Cortex of kidney (tissue), 1 donor: ENCODE results near the gene BRD3OS.

Experiments
- DNase-seq: peaks from one replicate; lab custom pipeline; 2025; lab: John Stamatoyannopoulos, UW

BRD3OS gene

DNA sequence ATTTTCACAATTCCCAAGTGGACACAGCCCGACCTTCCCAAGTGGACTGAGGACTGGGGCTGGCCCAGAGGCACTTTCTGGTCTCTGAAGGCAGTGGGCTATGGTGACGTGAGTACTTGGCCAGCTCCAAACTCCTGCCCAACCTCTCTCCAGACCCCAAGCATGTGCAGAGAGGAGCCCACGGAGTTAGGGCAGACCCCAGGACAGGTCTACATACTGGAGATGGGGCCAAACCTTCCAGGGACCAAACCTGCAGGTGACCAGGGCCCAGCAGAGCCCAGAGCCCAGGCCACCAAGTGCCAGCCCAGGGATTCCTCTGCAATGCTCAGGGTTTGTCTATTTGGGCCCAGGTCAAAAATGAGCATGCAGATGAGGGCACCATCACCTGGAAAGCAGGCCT, 27.2 kb downstream of the BRD3OS start:
- DNase-seq = no peak

DNA sequence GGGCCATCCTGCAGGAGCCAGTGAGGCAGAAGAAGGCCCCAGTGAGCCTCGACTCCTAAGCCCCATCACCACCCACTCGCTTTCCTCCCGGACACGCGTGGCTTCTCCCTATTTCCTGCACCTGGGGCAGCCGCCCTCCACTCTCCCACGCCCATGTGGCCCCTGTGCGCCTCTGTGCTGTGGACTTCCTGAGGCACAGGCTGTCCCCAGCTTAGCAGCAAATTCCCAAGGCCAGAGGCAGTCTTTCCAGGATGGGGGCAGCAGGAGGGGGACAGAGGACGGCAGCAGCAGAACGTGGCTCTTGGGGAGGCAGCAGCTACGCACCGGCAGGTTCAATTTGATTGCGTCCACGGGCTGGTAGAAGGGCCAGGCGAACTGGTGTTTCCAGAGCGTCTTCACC, 27.7 kb downstream of the BRD3OS start:
- no peak for DNase-seq

DNA sequence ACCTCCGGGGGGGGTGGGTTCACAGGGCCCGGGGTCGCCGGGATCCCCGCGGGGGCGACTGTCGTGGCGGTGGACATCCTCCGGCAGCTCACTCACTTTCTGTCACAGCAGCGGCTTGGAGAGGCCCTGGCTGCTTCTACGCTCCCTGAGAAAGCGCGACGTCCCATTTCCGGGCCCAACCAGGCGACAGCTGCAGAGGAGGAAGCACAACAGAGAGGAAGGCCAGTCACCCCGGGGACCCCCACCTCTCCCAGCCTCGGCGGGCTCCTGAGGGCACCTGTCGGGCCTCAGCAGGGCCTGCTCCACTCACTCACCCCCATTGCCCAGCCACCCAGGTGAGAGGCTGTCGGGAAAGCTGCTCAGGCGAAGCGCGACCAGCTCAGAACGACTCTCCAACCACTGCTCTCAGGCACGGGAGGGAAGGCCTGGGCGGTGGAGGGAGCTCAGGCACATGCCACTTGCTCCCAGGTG, 28.2 kb downstream of the BRD3OS start:
- no peak for DNase-seq

DNA sequence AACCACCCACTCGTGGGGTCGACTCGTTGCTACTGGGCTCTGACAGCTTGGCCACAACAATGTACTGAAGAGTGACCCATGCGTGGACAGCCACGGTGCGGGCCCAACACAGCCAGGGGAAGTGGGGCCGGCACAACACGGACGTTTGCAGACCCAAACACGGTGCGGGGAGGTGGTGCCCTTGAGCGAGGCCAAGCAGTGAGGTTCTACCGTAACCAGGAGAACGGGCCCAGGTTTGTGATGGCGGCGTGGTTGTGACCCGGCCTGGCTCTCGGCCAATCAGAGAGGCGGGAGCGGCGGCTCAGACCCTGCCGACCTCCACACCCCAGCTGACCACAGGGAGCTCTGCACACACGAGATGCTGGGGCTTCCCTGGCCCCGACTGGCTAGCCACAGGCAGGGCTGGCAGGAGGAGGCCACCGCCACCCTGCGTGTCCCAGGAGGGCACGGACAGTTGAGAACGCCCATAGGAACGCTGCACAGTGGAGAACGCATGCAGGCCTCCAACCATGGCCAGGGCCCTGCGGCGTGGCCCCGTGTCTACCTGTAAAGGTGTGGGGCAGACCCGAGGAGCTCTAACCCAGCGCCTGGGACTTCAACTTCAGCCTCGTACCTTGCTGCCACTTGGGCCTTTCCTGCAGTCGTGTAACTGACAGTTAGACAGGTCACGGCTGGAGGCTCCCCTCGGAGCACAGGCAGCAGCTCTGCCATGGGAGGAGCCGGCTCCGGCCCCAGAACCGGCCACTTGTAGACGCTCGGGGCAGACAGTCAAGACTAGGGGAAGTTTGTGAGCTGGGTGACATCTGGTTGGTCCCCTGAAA, 28.9 kb downstream of the BRD3OS start:
- DNase-seq = no peak

DNA sequence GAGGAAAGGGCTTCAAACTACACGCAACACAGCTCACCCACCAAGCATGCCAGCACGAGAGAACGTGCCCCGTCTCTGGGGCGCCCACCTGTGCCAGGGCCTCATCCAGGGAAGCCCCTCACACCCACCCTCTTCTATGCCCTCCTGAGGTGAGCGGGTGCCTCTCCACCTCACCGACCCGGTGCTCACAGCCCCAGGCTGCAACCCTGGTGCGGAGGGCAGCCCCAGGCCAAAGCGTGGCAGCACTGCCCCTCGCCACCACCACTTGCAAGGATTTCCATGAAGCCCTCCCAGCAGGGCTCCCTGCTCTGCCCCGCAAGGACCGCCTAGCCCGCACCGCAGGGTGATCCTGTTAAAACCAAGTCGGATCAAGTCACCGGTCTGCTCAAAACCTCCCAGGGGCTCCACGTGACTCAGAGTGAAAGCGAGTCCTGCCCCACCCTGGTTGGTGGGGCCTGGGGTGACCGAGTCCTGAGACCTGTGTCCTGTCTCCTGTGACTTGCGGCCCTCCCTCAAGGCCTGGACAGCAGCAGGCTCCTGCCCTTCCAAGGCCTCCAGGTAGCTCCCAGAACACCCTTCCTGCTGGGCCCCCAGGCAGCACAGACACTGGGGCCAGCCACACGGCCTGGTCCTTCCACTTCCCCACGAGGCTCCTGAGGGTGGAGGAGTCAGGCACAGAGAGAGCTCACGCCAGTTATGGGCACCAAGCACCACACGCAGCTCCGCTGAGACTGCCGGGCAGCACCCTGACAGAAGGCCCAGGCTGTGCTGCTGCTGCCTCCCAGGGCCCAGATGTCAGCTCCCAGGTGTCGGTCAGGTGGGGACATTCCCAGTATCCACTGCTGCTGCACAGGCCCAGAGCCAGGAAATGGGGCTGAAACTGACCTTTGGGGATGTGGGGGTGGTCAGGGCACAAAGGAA, 29.9 kb downstream of the BRD3OS start:
- DNase-seq = no peak

DNA sequence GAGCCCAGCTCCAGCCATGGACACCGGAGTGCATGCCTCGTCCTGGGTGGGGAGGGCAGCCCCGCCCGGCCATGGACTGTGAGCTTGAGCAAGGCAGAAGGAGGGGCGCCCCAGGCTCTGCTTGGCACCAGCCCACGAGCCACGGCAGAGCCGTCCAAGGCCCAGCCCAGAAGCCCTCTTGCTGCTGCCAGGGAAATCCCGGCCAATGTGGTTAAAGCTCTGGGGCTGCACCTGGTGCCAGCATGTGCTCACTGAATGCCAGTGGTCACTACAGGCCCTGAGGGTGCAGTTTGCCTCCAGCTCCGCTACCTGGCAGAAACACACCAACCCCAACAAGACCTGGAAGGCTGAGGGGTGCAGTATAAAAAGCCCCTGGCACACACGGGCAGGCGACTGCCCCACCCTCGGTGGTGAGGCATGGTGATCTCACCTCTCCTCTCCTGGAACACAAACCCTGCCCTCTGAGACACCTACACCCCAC, 30.7 kb downstream of the BRD3OS start:
- DNase-seq = no peak

DNA sequence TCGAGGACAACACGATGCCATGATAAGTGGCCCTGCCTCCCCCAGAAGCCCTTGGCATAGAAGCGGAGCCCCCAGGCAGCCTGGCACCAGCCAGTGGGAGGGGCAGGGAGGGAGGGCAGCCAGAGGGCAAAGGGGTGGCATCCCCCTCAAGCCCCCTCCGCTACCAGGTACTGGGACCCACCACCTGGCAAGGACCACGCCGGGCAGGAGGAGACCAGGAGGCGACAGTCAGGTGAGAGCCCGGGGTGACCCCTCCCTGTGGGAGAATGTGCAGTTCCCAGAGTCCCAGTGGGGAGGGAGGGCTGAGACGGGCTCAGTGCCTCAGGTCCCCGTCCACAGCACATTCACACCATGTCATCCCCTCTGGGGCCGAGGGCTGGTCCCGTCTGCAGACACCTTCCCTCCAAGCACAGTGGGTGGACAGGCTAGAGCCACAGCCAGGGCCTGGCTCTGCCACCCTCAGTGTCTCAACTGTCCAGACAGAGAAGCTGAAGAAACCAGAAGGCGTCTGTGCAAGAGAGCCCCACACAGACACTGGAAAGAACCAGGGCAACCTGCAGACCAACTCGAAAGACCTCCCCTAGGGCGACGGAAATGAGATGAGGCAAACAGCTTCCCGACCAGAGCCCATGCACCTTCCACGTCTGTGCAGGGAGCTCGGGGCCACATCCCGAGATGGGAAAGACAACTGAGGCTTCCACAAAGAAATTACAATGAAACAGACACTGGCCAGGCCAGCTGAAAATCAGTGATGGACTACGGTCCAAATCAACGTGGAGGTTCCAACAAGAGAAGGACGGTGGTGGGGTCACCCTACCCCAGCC, 31.4 kb downstream of the BRD3OS start:
- no peak for DNase-seq

DNA sequence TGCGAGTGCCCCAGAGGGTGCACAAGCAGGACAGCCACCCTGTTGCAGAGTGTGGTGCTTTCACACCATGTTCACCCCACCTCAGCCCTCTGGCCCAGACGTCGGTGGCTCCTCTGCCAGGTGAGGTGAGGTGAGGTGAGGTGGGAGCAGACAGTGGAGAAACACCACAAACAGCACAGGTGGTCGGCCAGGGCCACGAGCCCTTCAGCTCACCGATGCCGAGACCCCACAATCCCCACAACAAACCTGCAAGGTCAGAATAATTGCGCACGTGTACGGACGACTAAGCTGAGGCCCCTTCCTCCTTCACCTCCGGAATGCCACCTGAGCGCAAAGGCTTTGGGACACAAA, 32.0 kb downstream of the BRD3OS start:
- DNase-seq = no peak

DNA sequence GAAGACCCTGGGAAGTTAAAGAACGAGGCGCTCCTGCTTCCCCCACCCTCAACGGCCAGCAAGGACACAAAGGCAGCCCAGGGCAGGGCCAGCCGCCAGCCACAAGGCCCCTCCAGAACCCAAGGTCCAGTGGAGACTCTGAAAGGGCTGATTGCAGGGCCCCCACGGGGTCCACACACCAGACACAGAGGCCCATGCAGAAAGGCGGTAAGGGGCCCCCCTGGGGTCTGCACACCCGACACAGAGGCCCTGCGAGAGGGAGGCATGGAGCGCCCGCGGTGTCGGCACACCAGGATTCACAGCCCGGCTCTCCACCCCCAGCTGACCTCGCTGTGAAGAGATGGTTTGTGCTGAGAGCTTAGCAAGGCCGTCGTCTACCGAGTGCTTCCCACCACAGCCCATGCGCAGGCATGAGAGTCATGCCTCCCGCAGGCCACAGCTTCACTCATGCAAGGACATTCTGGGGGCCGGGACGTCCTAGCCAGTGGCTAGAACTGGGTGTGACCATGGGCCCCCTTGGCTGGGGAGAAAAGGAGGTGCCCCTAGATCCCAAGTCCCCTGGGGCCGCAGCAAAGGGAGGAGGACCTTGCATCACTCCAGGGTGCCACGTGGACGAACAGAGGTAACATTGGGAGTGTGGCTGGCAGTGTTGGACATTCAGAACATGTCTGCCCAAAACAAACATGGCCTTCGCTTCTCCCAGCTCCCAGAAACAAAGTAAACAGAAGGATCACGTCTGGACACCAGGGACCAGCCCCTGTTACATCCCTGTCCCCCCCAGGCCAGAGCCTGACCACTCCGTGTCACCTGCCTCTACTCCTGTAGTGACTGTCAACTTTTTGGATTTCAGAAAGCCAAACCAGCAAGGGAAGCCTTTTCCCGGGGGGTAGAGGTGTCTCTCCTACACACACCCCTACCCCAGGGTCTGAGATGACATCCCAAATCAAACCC, 32.7 kb downstream of the BRD3OS start:
- DNase-seq = no peak

DNA sequence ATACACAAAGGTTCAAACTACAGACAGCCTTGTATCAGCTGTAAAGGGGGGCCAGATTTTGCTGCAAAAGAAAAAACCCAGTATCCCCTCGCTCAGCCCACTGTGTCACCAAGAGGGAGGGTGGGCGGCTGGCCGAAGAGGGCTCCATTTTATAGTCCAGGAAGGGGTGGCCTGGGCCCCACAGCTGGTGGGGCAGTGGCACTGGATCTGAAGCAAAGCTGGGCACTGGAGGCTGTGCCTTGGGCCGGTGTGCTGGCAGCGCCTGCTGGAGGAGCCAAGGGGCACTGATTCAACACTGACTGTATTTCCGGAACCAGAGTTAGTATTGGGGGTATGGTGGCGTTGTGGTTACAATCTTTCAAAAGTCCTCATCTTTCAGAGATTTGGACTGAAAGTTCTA, 33.4 kb downstream of the BRD3OS start:
- DNase-seq = no peak

DNA sequence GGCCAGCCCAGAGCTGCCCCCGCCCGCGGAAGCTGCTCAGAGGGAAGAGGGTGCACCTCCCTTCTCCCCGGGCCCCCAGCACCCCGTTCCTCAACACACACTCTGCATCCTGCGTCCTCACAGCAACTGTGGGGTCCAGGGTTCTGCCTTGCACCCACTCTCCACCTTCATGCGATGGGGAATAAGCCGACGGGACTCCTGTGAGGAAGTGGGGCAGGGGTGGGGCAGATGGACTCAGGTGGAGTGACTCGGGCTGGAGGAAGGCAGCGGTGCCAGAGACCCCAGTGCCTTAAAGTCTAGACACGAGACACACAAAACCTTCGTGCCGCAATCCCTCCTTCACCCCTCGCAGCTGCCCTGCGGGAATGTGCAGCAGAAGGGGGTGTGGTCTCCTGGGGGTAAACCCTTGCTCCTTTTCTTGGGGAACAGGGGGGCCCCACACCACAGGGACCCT, 33.9 kb downstream of the BRD3OS start:
- DNase-seq = no peak

DNA sequence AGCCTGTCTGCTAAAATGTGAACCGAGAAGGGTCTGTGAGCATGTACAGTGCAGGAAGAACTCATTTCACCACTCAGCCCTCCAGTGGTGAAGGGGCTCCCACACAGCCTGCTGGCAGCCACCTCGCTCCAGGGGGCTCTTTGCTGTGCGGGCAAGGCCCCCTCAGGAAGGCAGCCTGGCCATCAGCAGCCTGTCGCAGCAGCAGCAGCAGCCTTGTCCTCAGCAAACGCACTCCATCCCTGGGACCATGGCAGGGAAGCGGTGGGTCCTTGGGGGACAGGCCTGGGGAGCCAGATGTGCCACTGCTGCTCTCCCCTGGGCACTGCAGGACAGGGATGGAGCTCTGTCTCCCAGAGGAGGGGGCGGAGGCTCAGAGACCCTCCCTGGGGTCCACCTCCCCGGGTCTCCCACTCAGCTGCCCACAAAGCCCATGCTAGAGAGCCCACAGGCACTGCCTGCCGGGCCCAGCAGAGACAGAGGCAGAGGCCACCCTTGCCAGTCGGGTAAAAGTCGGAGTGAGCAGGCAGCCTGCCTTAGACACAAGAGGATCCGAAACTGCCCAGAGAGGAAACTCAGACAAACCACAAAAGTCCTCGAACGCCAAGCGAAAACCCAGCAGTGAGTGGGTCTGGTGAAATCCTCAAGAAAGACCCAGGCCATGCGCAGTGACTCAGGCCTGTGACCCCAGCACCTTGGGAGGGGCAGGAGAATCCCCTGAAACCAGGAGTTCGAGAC, 34.5 kb downstream of the BRD3OS start:
- DNase-seq = no peak

DNA sequence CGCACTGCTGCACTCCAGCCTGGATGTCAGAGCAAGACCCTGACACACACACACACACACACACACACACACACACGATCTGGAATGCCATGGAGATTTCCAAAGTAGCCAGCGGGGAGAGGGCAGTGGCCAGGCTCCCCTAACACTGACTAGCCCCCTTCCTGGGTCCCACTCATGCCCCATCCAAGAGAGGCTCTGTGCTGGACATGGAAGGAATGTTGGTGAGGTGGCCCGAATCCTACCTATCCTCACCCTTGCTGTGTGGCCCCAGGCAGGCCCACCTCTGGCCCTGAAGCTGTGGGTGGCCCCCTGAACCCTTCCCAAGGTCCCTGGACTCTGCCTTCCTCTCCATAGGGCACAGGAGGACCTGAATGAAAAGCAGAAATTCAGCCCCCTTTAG, 35.3 kb downstream of the BRD3OS start:
- DNase-seq = no peak

DNA sequence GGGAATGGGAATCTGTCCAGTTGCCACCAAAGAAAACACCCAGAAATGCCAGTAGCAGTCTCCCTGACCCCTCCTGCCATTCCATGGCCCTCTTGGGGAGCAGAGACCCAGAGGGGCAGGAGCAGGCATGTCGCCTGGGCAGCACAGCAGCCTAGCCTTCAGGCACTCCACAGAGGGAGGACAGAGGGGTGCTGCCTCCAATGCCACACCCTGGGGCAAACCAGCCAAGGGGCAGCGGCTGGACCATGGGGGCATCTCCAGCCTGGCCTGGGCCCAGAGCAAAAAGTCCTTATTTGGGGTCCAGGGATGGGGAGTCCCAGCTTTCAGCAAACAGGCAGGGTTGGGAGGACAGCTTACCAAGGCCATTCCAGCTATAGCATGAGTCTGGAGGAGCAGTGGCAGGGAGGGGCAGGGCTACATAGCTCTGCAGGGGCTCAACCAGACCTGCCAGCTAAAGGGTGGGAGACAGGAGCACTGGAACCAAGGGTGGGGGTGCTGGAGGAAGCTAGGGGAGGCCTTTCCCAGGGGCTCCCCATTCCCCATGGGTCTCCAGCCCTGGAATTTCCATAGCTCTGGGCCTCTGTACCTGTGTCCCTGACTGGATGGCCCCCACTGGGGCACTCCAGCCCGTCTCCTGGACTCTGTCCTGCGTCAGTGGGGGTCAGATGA, 35.9 kb downstream of the BRD3OS start:
- DNase-seq = no peak

DNA sequence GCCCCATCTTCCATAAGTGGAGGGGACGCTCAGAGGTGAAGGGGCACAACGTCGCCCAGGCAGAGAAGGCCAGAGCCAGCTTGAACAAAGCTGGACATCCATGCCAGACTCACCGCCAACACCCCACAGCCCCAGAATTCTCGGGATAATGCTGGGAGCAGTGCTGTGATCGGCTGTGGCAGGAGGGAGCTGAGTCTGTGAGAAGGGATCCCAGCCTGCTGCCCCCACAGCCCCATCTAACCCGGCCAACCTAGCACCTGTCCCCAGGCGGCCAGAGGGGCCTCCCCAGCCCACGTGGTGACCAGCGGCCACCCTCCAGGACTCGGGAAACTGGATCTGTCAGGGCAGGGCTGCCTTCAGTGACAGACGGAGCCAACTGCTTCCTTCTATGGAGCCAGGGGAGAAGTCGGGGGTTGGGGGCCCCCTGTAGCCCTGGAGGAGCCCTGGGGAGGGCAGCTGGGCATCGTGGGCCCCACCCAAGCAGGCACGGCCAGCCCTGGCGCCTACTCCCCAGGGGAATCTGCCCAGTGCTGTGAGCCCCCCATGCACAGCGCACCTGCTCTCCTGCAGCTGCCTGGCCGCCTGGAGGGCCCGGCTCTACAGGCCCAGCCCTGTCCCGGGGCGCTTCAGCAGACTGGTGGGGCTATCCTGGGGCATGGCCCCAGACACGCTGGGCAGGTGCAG, 36.5 kb downstream of the BRD3OS start:
- DNase-seq = no peak

DNA sequence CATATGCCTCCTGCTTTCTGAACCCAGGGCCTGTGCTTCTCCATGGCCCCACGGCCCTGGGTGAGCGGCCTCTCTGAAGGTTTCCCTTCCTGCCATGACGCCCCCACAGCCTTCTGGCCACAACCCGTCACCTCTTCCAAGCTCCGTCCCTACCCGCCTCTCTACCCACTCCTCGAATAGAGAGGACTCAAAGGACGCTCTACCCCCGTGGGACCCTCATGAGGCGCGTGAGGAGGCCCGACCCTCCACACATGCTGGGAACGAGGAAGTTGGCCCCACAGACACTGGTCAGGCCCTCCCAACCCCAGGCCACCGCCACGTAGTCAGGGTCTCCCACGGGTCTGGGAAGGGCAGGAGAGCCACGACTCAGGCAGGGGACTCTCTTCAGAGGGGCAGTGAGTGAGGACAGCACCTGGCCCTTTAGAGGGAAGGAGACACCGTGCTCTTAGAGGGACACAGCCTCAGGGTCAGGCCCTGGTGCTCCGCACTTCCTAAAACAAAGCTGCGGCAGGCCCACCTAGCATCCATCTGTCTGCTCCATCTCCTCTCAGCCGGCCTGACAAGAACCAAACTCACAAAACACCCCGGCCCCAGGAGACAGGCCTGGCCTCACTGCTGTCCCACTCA, 37.3 kb downstream of the BRD3OS start:
- no peak for DNase-seq

DNA sequence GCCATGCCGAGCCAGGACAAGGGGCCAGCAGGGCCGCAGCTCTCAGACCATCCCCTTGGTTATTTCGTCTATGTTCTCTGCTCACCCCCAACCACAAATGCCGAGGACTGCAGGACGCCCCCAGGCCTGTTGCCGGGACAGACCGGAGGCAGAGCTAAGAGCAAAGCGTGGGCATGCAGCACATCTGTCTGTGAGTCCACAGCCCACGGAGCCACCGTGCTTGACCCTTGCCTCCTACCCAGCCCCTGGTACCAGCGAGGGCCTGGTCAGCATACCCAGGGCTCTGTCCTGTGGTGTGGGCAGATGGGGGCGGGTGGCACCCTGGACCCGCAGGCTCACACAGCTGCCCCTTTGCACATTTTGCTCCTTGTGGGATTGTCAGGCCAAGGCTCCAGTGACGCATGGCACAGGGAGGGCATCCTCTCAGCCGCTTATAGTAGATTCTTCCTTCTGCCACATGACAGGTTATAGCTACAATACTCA, 37.8 kb downstream of the BRD3OS start:
- no peak for DNase-seq
